Vagina (tissue), 2 donors: ENCODE results near the gene BET1L. TPM values are rescaled to one million over a fixed set of nuclear protein-coding genes. Genes with fewer than 3 reads are reported as not detected.

Source experiments
- DNase-seq, 2 donors: peaks; one replicate each; pipeline ENCODE4 v3.0.0-alpha.2; 2017; ENCODE audit errors: extremely low spot score in 2 of 2
- H3K27ac ChIP-seq: fragments of 200-600 bp; sonication (generic); one replicate; pipeline ENCODE4 v1.5.1; 2019
- H3K27me3 ChIP-seq: fragments of 200-600 bp; sonication (generic); one replicate; pipeline ENCODE4 v1.5.1; 2019
- H3K36me3 ChIP-seq, 2 donors: fragments of 200-600 bp; sonication (generic); one replicate each; pipeline ENCODE4 v1.5.1; 2017 to 2019
- H3K4me1 ChIP-seq: fragments of 200-600 bp; sonication (generic); one replicate; pipeline ENCODE4 v1.5.1; 2019
- H3K4me3 ChIP-seq, 2 donors: fragments of 200-600 bp; sonication (generic); 1 replicate in 1 of 2; 2 replicates in 1 of 2; pipeline ENCODE4 v1.5.1; 2016 to 2019
- H3K9me3 ChIP-seq: fragments of 200-600 bp; sonication (generic); one replicate; pipeline ENCODE4 v1.5.1; 2019
- CTCF ChIP-seq, 3 experiments: fragments of 450-650 bp in 2 of 3; fragments of 200-600 bp in 1 of 3; sonication (generic) in 1 of 3; IDR thresholded peaks; one replicate each; pipeline ENCODE4 v1.5.1; 2017 to 2019; ENCODE audit warnings: antibody characterized with exemption in 3 of 3, mild to moderate bottlenecking in 2 of 3, moderate library complexity in 2 of 3
- POLR2A ChIP-seq, 2 donors: fragments of 450-650 bp; IDR thresholded peaks; one replicate each; pipeline ENCODE4 v1.6.1; 2017; ENCODE audit warnings: antibody characterized with exemption in 2 of 2, mild to moderate bottlenecking in 2 of 2, moderate library complexity in 2 of 2
- POLR2AphosphoS5 ChIP-seq, 2 donors: sonication (generic); formaldehyde crosslinking; IDR thresholded peaks; one replicate each; pipeline ENCODE4 v1.9.0; 2017; ENCODE audit warnings: antibody characterized with exemption in 2 of 2, mild to moderate bottlenecking in 2 of 2, low read depth in 1 of 2; ENCODE audit not compliant: insufficient read depth in 1 of 2
- intact Hi-C: fragments of 100-400 bp; cut with DNase I; formaldehyde crosslinking; loops from one replicate; pipeline ENCODE4 v1.15.1; 2023
- total RNA-seq: library from RNA; depleted of rRNA; stranded (reverse); fragments of >200 nt; gene quantifications from one replicate; pipeline ENCODE4 v1.2.3, GENCODE V29; 2016

The BET1L gene
- total RNA-seq, 1 donor from 2014 or later, result 26.5 TPM

GRCh38 chr11:224424-224823 lies 17.2 kb upstream of the BET1L start:
- no peak overlapping the region for H3K27ac ChIP-seq
- H3K4me1 ChIP-seq, result no peaks in the 10 kb centered on the region
- no peaks in the 10 kb centered on the region for H3K9me3 ChIP-seq
- H3K27me3 ChIP-seq, result no peaks in the 10 kb centered on the region
- no peak for TF ChIP-seq POLR2A (IDR thresholded peaks at IDR 0.05)
- no peak for TF ChIP-seq POLR2AphosphoS5 (IDR thresholded peaks at IDR 0.05; ENCODE audit: insufficient read depth in 1 of 2, low read depth in 1 of 2)
- TF ChIP-seq CTCF (IDR thresholded peaks at IDR 0.05), result no peak
- DNase-seq, result peak in 1 of 2 donors; percentile 29
- intact Hi-C loops, result no loop called here
- H3K4me3 ChIP-seq, result no peak overlapping the region
- H3K36me3 ChIP-seq, result no peaks in the 10 kb centered on the region

DNA sequence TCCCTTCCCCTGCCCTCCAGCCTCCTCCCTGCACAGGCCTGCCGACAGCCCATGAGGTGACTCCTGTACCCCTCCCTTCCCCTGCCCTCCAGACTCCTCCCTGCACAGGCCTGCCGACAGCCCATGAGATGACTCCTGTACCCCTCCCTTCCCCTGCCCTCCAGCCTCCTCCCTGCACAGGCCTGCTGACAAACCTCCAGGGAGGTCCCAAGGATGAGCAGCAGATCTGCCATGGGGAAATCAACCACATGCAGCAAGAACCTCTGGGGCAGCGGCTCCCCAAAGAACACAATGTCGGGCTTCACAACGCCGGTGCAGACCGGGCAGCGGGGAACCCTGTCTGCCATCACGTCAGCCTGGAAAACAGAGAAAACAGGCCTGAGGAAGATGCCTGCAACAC lies 16.7 kb upstream of the BET1L start:
- H3K27ac ChIP-seq, result no peak overlapping the region
- peak in 1 of 2 donors; percentile 64 for DNase-seq

GRCh38 chr11:223026-223789 lies 16.0 kb upstream of the BET1L start:
- H3K9me3 ChIP-seq, result no peaks in the 10 kb centered on the region
- TF ChIP-seq POLR2AphosphoS5 (IDR thresholded peaks at IDR 0.05; ENCODE audit: insufficient read depth in 1 of 2, low read depth in 1 of 2) (no peak), POLR2A (IDR thresholded peaks at IDR 0.05) (no peak), CTCF (IDR thresholded peaks at IDR 0.05) (no peak)
- no peaks in the 10 kb centered on the region for H3K4me1 ChIP-seq
- no peak overlapping the region for H3K27ac ChIP-seq
- no peak overlapping the region for H3K4me3 ChIP-seq
- intact Hi-C loops, result no loop called here
- H3K36me3 ChIP-seq, result no peaks in the 10 kb centered on the region
- no peaks in the 10 kb centered on the region for H3K27me3 ChIP-seq
- DNase-seq, result peak in 1 of 2 donors; percentile 32

More for the DNA sequence above, 16.7 kb upstream of the BET1L start:
- TF ChIP-seq POLR2AphosphoS5 (IDR thresholded peaks at IDR 0.05; ENCODE audit: insufficient read depth in 1 of 2, low read depth in 1 of 2) (no peak), CTCF (IDR thresholded peaks at IDR 0.05) (no peak), POLR2A (IDR thresholded peaks at IDR 0.05) (no peak)
- Histone ChIP-seq H3K9me3 (no peaks in the 10 kb centered on the region), H3K36me3 (no peaks in the 10 kb centered on the region), H3K27me3 (no peaks in the 10 kb centered on the region), H3K4me1 (no peaks in the 10 kb centered on the region), H3K4me3 (no peak overlapping the region)
- intact Hi-C loops, result no loop called here

DNA sequence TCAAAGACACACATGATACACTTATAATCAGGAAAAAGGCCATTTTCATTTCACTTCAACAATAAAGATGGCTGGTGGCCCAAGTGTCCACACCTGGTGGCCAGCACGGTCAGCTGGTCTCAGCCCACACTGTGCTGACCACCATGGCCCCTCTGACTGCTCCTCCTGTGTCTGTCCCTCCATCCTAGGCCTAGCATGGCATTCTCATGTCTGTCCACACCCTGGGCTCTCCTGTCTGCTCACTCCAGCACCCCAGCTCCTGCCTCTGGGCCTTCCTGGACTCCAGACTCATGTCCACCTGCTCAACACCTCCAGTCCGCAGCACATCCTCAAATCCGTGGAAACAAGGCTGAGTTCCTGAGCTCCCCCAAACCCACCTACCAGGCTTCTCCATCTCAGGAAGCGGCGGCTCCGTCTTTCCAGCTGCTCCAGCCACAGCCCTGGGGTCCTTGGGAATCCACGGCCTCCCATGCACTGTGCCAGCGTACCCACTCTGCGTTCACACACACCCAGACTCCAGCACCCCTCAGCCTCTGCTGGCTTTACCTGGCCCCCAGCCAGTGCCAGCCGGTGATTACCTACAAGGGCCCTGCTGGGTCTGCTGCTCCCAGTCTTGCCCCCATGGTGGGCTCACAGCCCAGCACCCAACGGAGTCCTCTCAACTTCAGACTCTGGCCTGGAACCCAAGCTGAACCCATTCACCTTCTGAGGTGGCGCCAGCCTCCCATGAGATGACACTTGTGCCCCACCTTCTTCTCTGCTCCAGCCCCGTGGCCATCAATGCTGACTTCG lies 15.0 kb upstream of the BET1L start:
- Histone ChIP-seq H3K27ac (no peak overlapping the region), H3K36me3 (no peaks in the 10 kb centered on the region), H3K9me3 (no peaks in the 10 kb centered on the region), H3K4me1 (no peaks in the 10 kb centered on the region), H3K4me3 (no peak overlapping the region), H3K27me3 (no peaks in the 10 kb centered on the region)
- TF ChIP-seq POLR2AphosphoS5 (IDR thresholded peaks at IDR 0.05; ENCODE audit: insufficient read depth in 1 of 2, low read depth in 1 of 2) (no peak), CTCF (IDR thresholded peaks at IDR 0.05) (no peak), POLR2A (IDR thresholded peaks at IDR 0.05) (no peak)
- intact Hi-C loops, result no loop called here
- DNase-seq, result peak in 1 of 2 donors; percentile 52
